ENCODE data around the gene NRXN3. TPM values are rescaled to one million over a fixed set of nuclear protein-coding genes. Genes with fewer than 3 reads are reported as not detected.

The NRXN3 gene
- total RNA-seq, 4 donors from 2014 or later, result 0.19 to 1.4 (median 0.40) TPM

DNA sequence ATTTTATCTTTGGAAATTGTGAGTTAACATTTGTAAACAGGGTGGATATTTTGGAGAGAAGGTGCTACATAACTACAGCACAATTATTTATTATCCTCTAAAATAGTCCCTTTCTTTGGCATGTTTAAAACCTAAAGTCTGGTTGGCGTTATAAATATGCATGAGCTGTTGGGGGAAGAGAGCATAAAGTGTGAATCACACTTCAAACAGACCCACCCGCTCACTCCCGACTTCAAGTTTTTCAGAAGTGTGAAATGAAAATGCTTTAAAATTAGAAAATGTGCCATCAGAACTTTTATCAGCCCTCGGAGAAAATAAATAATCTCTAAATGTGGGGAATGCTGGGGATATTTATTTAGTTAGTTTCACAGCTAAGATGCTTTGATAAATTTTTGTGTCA lies 1006.9 kb downstream of the NRXN3 start:
- no peak for DNase-seq (ENCODE audit: low spot score)
- no peak for ATAC-seq (ENCODE audit: low FRiP score)
- TF ChIP-seq, protein P1, sequence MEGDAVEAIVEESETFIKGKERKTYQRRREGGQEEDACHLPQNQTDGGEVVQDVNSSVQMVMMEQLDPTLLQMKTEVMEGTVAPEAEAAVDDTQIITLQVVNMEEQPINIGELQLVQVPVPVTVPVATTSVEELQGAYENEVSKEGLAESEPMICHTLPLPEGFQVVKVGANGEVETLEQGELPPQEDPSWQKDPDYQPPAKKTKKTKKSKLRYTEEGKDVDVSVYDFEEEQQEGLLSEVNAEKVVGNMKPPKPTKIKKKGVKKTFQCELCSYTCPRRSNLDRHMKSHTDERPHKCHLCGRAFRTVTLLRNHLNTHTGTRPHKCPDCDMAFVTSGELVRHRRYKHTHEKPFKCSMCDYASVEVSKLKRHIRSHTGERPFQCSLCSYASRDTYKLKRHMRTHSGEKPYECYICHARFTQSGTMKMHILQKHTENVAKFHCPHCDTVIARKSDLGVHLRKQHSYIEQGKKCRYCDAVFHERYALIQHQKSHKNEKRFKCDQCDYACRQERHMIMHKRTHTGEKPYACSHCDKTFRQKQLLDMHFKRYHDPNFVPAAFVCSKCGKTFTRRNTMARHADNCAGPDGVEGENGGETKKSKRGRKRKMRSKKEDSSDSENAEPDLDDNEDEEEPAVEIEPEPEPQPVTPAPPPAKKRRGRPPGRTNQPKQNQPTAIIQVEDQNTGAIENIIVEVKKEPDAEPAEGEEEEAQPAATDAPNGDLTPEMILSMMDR (IDR thresholded peaks at IDR 0.05), result no peak

DNA sequence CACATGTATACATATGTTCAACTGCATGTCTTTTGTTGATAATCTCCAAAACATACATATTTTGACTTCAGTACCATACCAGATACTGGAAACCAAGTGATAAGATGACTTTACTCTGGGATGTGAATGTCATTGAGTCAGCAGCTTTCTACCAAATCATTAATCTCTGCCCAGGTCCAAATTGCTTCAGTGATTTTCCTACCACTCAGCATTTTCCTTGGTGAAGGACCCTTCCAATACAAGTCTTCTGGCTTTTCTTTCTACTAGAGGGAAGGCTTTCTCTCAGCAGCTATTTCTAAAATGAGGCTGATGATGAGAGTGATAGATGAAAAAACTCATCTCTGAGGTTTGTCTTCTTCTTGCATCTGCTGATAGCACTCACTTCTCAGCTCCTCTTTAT lies 1008.5 kb downstream of the NRXN3 start:
- TF ChIP-seq, protein P1 (IDR thresholded peaks at IDR 0.05), result no peak
- no peak for DNase-seq (ENCODE audit: low spot score)
- ATAC-seq (ENCODE audit: low FRiP score), result no peak

- TF ChIP-seq, protein P1 (IDR thresholded peaks at IDR 0.05), result no peak
- ATAC-seq (ENCODE audit: low FRiP score) (no peak), DNase-seq (ENCODE audit: low spot score) (no peak)
These were observed 1009.8 kb downstream of the NRXN3 start for GRCh38 chr14:79179985-79180384.

DNA sequence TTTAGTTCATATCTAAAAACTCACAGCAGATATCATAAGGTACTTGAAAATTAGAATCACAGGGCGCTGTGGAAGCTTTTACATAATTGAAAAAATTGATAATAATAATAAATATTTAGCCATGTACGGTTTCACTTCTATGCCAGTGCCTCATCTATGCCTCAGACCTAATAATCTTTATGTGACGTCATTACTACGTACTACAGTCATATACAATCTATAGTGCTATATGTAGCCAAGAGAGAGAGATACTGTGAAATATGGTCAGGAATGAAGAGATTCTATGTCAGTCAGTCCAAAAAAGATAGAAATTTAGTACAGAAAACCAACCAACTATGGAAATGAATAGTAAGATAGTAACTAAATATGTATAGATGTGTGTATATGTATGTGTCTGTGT lies 1010.5 kb downstream of the NRXN3 start:
- DNase-seq (ENCODE audit: low spot score), result no peak
- no peak for ATAC-seq (ENCODE audit: low FRiP score)
- TF ChIP-seq, protein P1 (IDR thresholded peaks at IDR 0.05), result no peak

DNA sequence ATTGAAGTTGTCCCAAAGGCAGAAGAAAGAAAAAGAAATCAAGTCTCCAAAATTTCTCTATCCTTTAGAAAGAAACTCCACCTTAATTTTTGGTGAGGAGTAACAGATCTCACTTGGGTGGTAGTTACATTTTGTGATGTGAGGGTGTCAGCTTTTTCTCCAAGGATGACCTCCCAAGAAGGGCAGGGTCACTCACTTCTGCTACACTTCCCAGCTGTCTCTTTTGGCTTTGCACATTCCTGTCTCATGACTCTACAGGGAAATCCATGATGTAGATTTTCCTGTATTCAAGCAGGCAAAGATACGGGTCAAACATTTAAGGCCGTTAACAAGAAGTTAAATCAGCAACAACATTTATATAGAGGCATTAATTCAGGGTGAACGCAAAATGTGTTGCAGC lies 1016.4 kb downstream of the NRXN3 start:
- DNase-seq (ENCODE audit: low spot score), result no peak
- ATAC-seq (ENCODE audit: low FRiP score), result no peak
- TF ChIP-seq, protein P1 (IDR thresholded peaks at IDR 0.05), result no peak

DNA sequence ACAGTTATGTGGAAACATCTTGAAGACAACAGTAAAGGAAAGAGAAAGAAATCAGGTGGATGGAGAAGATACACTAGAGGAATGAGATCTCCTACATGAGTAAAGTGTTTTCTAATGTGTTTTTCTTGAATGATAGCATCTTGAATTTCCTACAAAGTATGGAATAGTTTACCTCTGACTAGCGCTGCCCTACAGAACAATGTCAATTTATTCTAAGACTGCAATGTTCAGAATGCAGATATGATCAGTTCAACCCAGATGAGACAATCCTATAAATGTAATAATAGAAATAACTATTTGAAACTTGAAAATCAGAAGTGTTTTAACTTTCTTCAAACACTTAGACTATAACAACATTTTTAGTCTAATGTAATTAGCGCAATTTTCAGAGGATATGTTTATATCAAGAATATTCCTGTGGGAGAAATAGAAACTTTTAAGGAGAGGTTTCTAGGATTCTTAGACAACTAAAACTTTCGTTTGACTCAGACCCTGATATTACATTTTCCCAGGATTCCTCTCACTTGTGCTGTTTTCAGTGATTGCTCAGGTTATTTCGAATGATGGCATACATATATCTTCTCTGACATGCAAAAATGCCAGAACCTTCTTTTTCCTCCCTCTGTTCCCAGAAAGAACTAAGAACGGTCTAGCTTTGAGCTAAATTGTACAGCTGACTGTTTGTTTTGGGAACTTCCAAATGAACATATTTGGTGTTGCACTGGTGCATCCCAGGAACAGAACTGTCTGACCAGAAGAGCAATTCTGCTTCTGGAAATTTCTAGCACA lies 1023.7 kb downstream of the NRXN3 start:
- TF ChIP-seq, protein P1 (IDR thresholded peaks at IDR 0.05), result no peak
- DNase-seq (ENCODE audit: low spot score) (no peak), ATAC-seq (ENCODE audit: low FRiP score) (no peak)

DNA sequence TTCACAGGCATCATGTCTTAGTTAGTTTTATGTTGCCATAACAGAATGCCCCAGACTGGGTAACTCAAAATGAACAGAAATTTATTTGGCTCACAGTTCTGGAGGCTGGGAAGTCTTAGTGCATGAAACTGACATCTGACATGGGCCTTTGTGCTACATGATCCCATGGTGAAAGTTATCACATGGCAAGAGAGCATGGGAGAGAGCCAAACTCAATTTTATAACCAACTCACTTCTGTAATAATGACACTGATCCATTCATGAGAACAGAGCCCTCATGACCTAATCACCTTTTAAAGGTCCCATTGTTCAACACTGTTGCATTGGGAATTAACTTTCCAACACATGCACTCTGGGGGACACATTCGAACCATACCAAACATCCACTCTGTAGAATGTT lies 1026.0 kb downstream of the NRXN3 start:
- TF ChIP-seq, protein P1 (IDR thresholded peaks at IDR 0.05), result no peak
- DNase-seq (ENCODE audit: low spot score) (no peak), ATAC-seq (ENCODE audit: low FRiP score) (no peak)

Measured in omental fat pad (tissue), 4 donors.